WTC11 (cell line): Measurements from ENCODE around the gene MLH3. TPM values are rescaled to one million over a fixed set of nuclear protein-coding genes. Genes with fewer than 3 reads are reported as not detected.

Source experiments
- ATAC-seq: fragments of 200-7000 bp; cut with Tn5 transposase; 2 replicates; pipeline ENCODE4 v1.10.0; 2021; ENCODE audit warnings: mild to moderate bottlenecking, moderate library complexity
- CTCF ChIA-PET: fragments of 300-600 bp; sonication (Branson Sonifier 250); formaldehyde crosslinking; loops from one replicate; lab custom pipeline; 2021; ENCODE audit warnings: antibody characterized with exemption; lab: Charles Lee
- POLR2A ChIA-PET: fragments of 350-600 bp; sonication (Branson Sonifier 250); formaldehyde crosslinking; loops from one replicate; lab custom pipeline; 2021; ENCODE audit warnings: antibody characterized with exemption; lab: Charles Lee
- DNase-seq: peaks from one replicate; pipeline ENCODE4 v3.0.0; 2021; ENCODE audit warnings: low spot score
- H3K27ac Mint-ChIP-seq: 2 replicates; pipeline ENCODE4 v1.8.0; 2021; ENCODE audit warnings: mixed read lengths
- H3K27me3 Mint-ChIP-seq: 2 replicates; pipeline ENCODE4 v1.8.0; 2021; ENCODE audit warnings: low read depth, mild to moderate bottlenecking, moderate library complexity, mixed read lengths
- H3K36me3 Mint-ChIP-seq: 2 replicates; pipeline ENCODE4 v1.8.0; 2021; ENCODE audit warnings: mixed read lengths
- H3K4me1 Mint-ChIP-seq: 2 replicates; pipeline ENCODE4 v1.8.0; 2022; ENCODE audit warnings: mixed read lengths
- H3K4me3 Mint-ChIP-seq: 2 replicates; pipeline ENCODE4 v1.8.0; 2021; ENCODE audit warnings: mild to moderate bottlenecking, moderate library complexity, mixed read lengths
- H3K9me3 Mint-ChIP-seq: 2 replicates; pipeline ENCODE4 v1.8.0; 2021; ENCODE audit warnings: mixed read lengths
- AFF4 ChIP-seq: sonication (generic); formaldehyde crosslinking; IDR thresholded peaks from 2 replicates; pipeline ENCODE4 v1.8.1; 2023; ENCODE audit warnings: mild to moderate bottlenecking, missing genetic modification reagents, borderline replicate concordance
- ATF3 ChIP-seq: sonication (generic); formaldehyde crosslinking; conservative IDR thresholded peaks from 2 replicates; pipeline ENCODE4 v1.8.1; 2022; ENCODE audit warnings: mild to moderate bottlenecking, missing genetic modification reagents
- ATF6 ChIP-seq: sonication (generic); formaldehyde crosslinking; IDR thresholded peaks from 2 replicates; pipeline ENCODE4 v1.8.1; 2023; ENCODE audit warnings: mild to moderate bottlenecking, missing genetic modification reagents
- CTCF ChIP-seq: fragments of 200-600 bp; IDR thresholded peaks from 2 replicates; pipeline ENCODE4 v1.8.0; 2022; ENCODE audit warnings: antibody characterized with exemption
- ELF4 ChIP-seq: sonication (generic); formaldehyde crosslinking; IDR thresholded peaks from 2 replicates; pipeline ENCODE4 v1.8.1; 2022; ENCODE audit warnings: low read depth, mild to moderate bottlenecking, moderate library complexity, missing genetic modification reagents
- ETV6 ChIP-seq: sonication (generic); formaldehyde crosslinking; IDR thresholded peaks from 2 replicates; pipeline ENCODE4 v1.8.1; 2022; ENCODE audit warnings: mild to moderate bottlenecking, missing genetic modification reagents
- JAZF1 ChIP-seq: fragments of 250-450 bp; sonication (Bioruptor Pico); IDR thresholded peaks from 2 replicates; pipeline ENCODE4 v1.9.0; 2021; ENCODE audit warnings: moderate library complexity, mild to moderate bottlenecking, inconsistent platforms
- JUN ChIP-seq: sonication (generic); formaldehyde crosslinking; IDR thresholded peaks from 2 replicates; pipeline ENCODE4 v1.8.0; 2023; ENCODE audit warnings: mild to moderate bottlenecking, missing genetic modification reagents
- MLX ChIP-seq: sonication (generic); formaldehyde crosslinking; IDR thresholded peaks from 2 replicates; pipeline ENCODE4 v1.8.1; 2023; ENCODE audit warnings: mild to moderate bottlenecking, missing genetic modification reagents, moderate library complexity
- SMAD3 ChIP-seq: sonication (generic); formaldehyde crosslinking; IDR thresholded peaks from 2 replicates; pipeline ENCODE4 v1.8.0; 2022; ENCODE audit warnings: missing genetic modification reagents, mild to moderate bottlenecking, borderline replicate concordance
- SMAD4 ChIP-seq: sonication (generic); formaldehyde crosslinking; IDR thresholded peaks from 2 replicates; pipeline ENCODE4 v1.8.0; 2022; ENCODE audit warnings: mild to moderate bottlenecking, missing genetic modification reagents
- STAT6 ChIP-seq: sonication (generic); formaldehyde crosslinking; conservative IDR thresholded peaks from 2 replicates; pipeline ENCODE4 v1.8.1; 2023; ENCODE audit warnings: mild to moderate bottlenecking, low read depth, missing genetic modification reagents, moderate library complexity
- TP53 ChIP-seq: sonication (generic); formaldehyde crosslinking; IDR thresholded peaks from 2 replicates; pipeline ENCODE4 v1.8.1; 2023; ENCODE audit warnings: mild to moderate bottlenecking, missing genetic modification reagents
- USF1 ChIP-seq: sonication (generic); formaldehyde crosslinking; IDR thresholded peaks from 2 replicates; pipeline ENCODE4 v1.8.0; 2022; ENCODE audit warnings: mild to moderate bottlenecking, missing genetic modification reagents
- ZNF138 ChIP-seq: sonication (generic); formaldehyde crosslinking; conservative IDR thresholded peaks from 2 replicates; pipeline ENCODE4 v1.8.1; 2022; ENCODE audit warnings: mild to moderate bottlenecking, moderate library complexity, missing genetic modification reagents
- ZNF423 ChIP-seq: fragments of 250-450 bp; sonication (Bioruptor Pico); IDR thresholded peaks from 2 replicates; pipeline ENCODE4 v2.1.2; 2022; ENCODE audit warnings: mild to moderate bottlenecking, moderate library complexity
- total RNA-seq: library from RNA; stranded (reverse); gene quantifications from 3 replicates; pipeline ENCODE4 v1.2.3, GENCODE V29; 2021

Gene MLH3
- total RNA-seq, 1 experiment from 2014 or later, result 16.7 TPM

GRCh38 chr14:75051556-75051899 lies 261 bp upstream of the MLH3 start:
- H3K27ac Mint-ChIP-seq, result peak overlapping the region; percentile 87
- H3K4me3 Mint-ChIP-seq, result peak overlapping the region; percentile 78
- peaks cover 8% of the 10 kb centered on the region for H3K36me3 Mint-ChIP-seq
- H3K4me1 Mint-ChIP-seq, result peaks cover 8% of the 10 kb centered on the region; the same call in 1 of the 2 replicates
- ATAC-seq (peak; percentile 10), DNase-seq (no peak)
- H3K9me3 Mint-ChIP-seq, result no peaks in the 10 kb centered on the region
- TF ChIP-seq ZNF423 (CRISPR knock-in tag) (no peak), USF1 (CRISPR knock-in tag) (no peak), STAT6 (CRISPR knock-in tag) (no peak), ETV6 (CRISPR knock-in tag) (no peak), ATF3 (CRISPR knock-in tag) (no peak), JAZF1 (CRISPR knock-in tag) (no peak), SMAD4 (CRISPR knock-in tag) (no peak), ATF6 (CRISPR knock-in tag) (no peak), ELF4 (CRISPR knock-in tag) (no peak), CTCF (no peak), ZNF138 (CRISPR knock-in tag) (no peak), AFF4 (no peak), TP53 (CRISPR knock-in tag) (no peak), MLX (CRISPR knock-in tag) (no peak), SMAD3 (CRISPR knock-in tag) (no peak), JUN (CRISPR knock-in tag) (no peak)
- POLR2A ChIA-PET, result interaction anchor here (0.7 kb wide), 1 partner anchor 18 kb away, joined by 3 read pairs; the partner anchor contains the start of gene ZC2HC1C
- CTCF ChIA-PET, result interaction anchor here (0.9 to 1.1 kb wide), 4 partner anchors 12 to 190 kb away, joined by 3 to 5 read pairs (median 4); partner anchors contain the start of gene ACYP1
- no peaks in the 10 kb centered on the region; the same call in 1 of the 2 replicates for H3K27me3 Mint-ChIP-seq
